IPS DF 4.7 (cell line): Measurements from ENCODE around the gene TMTC2.
A peak's percentile ranks its signal among the peaks of the same experiment; 100 is the strongest.
"Not testable (repeated sequence)": the region's sequence is repeated elsewhere in the genome, so short reads cannot be mapped to it uniquely, and the experiment has no call there.

ENCODE experiments used
- DNase-seq: peaks from one replicate; pipeline ENCODE4 v3.0.0-alpha.2; 2013; ENCODE audit warnings: low spot score; ENCODE audit errors: extremely low read depth

Gene TMTC2

GRCh38 chr12:82839796-82840195 lies 153.1 kb downstream of the TMTC2 start:
- DNase-seq: no peak

- DNase-seq: no peak
Observed at GRCh38 chr12:82841487-82841904, 154.8 kb downstream of the TMTC2 start.

- no peak for DNase-seq
Observed at GRCh38 chr12:82842480-82842879, 155.8 kb downstream of the TMTC2 start.

- DNase-seq: not testable (repeated sequence)
Observed at GRCh38 chr12:82845076-82845475, 158.4 kb downstream of the TMTC2 start.

GRCh38 chr12:82848845-82849244 lies 162.1 kb downstream of the TMTC2 start:
- DNase-seq: peak; percentile 19

- no peak for DNase-seq
Observed at GRCh38 chr12:82852529-82852928, 165.8 kb downstream of the TMTC2 start.

GRCh38 chr12:82855872-82856271 lies 169.2 kb downstream of the TMTC2 start:
- DNase-seq: no peak

- no peak for DNase-seq
Observed at GRCh38 chr12:82857276-82857675, 170.6 kb downstream of the TMTC2 start.

- peak; percentile 11 for DNase-seq
Observed at GRCh38 chr12:82857911-82858533, 171.3 kb downstream of the TMTC2 start.

GRCh38 chr12:82858534-82858917 lies 171.8 kb downstream of the TMTC2 start:
- DNase-seq: no peak

- no peak for DNase-seq
Observed at GRCh38 chr12:82862069-82862841, 175.5 kb downstream of the TMTC2 start.

- DNase-seq: no peak
Observed at GRCh38 chr12:82862876-82863649, 176.4 kb downstream of the TMTC2 start.

GRCh38 chr12:82866227-82866775 lies 179.6 kb downstream of the TMTC2 start:
- DNase-seq: no peak

- no peak for DNase-seq
Observed at GRCh38 chr12:82866946-82867345, 180.2 kb downstream of the TMTC2 start.

GRCh38 chr12:82867762-82868500 lies 181.2 kb downstream of the TMTC2 start:
- DNase-seq: no peak

GRCh38 chr12:82870771-82871377 lies 184.2 kb downstream of the TMTC2 start:
- DNase-seq: no peak

GRCh38 chr12:82872088-82872487 lies 185.4 kb downstream of the TMTC2 start:
- no peak for DNase-seq

- DNase-seq: no peak
Observed at GRCh38 chr12:82873309-82873708, 186.6 kb downstream of the TMTC2 start.

GRCh38 chr12:82873951-82874350 lies 187.2 kb downstream of the TMTC2 start:
- DNase-seq: no peak

- no peak for DNase-seq
Observed at GRCh38 chr12:82874945-82875344, 188.2 kb downstream of the TMTC2 start.

GRCh38 chr12:82876075-82876474 lies 189.4 kb downstream of the TMTC2 start:
- DNase-seq: no peak
